GM12878 (cell line): Measurements from ENCODE around the gene ATXN1. TPM values are rescaled to one million over a fixed set of nuclear protein-coding genes. Genes with fewer than 3 reads are reported as not detected.

Experiments
- CHD2 ChIP-seq: IDR thresholded peaks from 2 replicates; pipeline ENCODE4 v1.6.1; 2011; ENCODE audit warnings: low read depth, low read length, improper control_type of control experiment, borderline replicate concordance
- CUX1 ChIP-seq: IDR thresholded peaks from 2 replicates; pipeline ENCODE4 v1.6.1; 2012; ENCODE audit warnings: improper control_type of control experiment, low read depth, low read length; ENCODE audit not compliant: insufficient replicate concordance
- EED ChIP-seq: sonication (generic); IDR thresholded peaks from 2 replicates; pipeline ENCODE4 v1.6.1; 2016; ENCODE audit warnings: antibody characterized with exemption, low read depth
- HCFC1 ChIP-seq: fragments of 150-350 bp; IDR thresholded peaks from 2 replicates; pipeline ENCODE4 v1.6.1; 2014; ENCODE audit warnings: low read length
- IRF4 ChIP-seq: IDR thresholded peaks from 2 replicates; pipeline ENCODE4 v1.6.1; 2011; ENCODE audit warnings: low read depth, low read length
- IRF5 ChIP-seq: fragments of 450-650 bp; IDR thresholded peaks from 2 replicates; pipeline ENCODE4 v1.6.1; 2017; ENCODE audit warnings: borderline replicate concordance
- JUNB ChIP-seq: IDR thresholded peaks from 2 replicates; pipeline ENCODE4 v1.6.1; 2016; ENCODE audit warnings: antibody characterized with exemption, mild to moderate bottlenecking
- MAX ChIP-seq: IDR thresholded peaks from 2 replicates; pipeline ENCODE4 v1.6.1; 2012; ENCODE audit warnings: low read depth, low read length, improper control_type of control experiment
- NBN ChIP-seq: fragments of 450-650 bp; IDR thresholded peaks from 2 replicates; pipeline ENCODE4 v1.6.1; 2016
- PAX8 ChIP-seq: fragments of 450-650 bp; IDR thresholded peaks from 2 replicates; pipeline ENCODE4 v1.6.1; 2017; ENCODE audit warnings: mild to moderate bottlenecking, moderate library complexity
- POU2F2 ChIP-seq: IDR thresholded peaks from 3 replicates; pipeline ENCODE4 v1.6.1; 2011; ENCODE audit warnings: low read depth, mild to moderate bottlenecking, low read length, borderline replicate concordance
- RAD51 ChIP-seq: fragments of 450-650 bp; IDR thresholded peaks from 2 replicates; pipeline ENCODE4 v1.6.1; 2016; ENCODE audit warnings: moderate library complexity, mild to moderate bottlenecking, inconsistent platforms
- REST ChIP-seq: IDR thresholded peaks from 2 replicates; pipeline ENCODE4 v1.6.1; 2012; ENCODE audit warnings: mild to moderate bottlenecking, low read depth, low read length
- SREBF1 ChIP-seq: IDR thresholded peaks from 2 replicates; pipeline ENCODE4 v1.6.1; 2012; ENCODE audit warnings: mild to moderate bottlenecking, low read length
- STAT3 ChIP-seq: IDR thresholded peaks from 2 replicates; pipeline ENCODE4 v1.6.1; 2011; ENCODE audit warnings: low read depth, low read length, improper control_type of control experiment
- USF1 ChIP-seq: IDR thresholded peaks from 2 replicates; pipeline ENCODE4 v1.6.1; 2011; ENCODE audit warnings: borderline replicate concordance, low read depth, mild to moderate bottlenecking, moderate library complexity, mixed read lengths, low read length; ENCODE audit not compliant: insufficient read depth; ENCODE audit errors: extremely low read length
- ZNF207 ChIP-seq: fragments of 450-650 bp; IDR thresholded peaks from 2 replicates; pipeline ENCODE4 v1.6.1; 2014; ENCODE audit warnings: antibody characterized with exemption, mild to moderate bottlenecking, borderline replicate concordance
- polyA plus RNA-seq, 11 experiments: library from polyadenylated mRNA; depleted of rRNA in 4 of 11; unstranded in 6 of 11; stranded (reverse) in 5 of 11; fragments of >200 nt; fragmentation: Nextera tagmentation in 4 of 11; fragmentation: Illumina TruSeq in 1 of 11; extraction: Ambion mirVana in 4 of 11; extraction: Trizol in 1 of 11; gene quantifications; 1 replicate in 1 of 11; 2 replicates in 10 of 11; pipeline versions ENCODE4 v1.2.1 to v1.2.3, GENCODE V29; 2011 to 2016; ENCODE audit warnings: inconsistent platforms in 2 of 11, missing spikeins in 2 of 11, low read depth in 1 of 11
- total RNA-seq, 4 experiments: library from RNA; depleted of rRNA in 3 of 4; stranded (reverse); fragments of >200 nt in 3 of 4; fragmentation: Illumina TruSeq in 1 of 4; extraction: Trizol in 1 of 4; gene quantifications; 2 replicates each; pipeline versions ENCODE4 v1.2.1 to v1.2.3, GENCODE V29; 2013 to 2021

Gene ATXN1
- total and polyA plus RNA-seq, 10 of the 15 experiments (the other 5 are each of a cell fraction or from before 2014, with no cell fraction given) = 12.2 to 51.2 (median 20.5) TPM

- TF ChIP-seq MAX = no peak
- no peak for TF ChIP-seq PAX8
- no peak for TF ChIP-seq CUX1
- TF ChIP-seq REST = no peak
- 0 out of 2 replicates have a peak, but pooled peaks have one; percentile 36 for TF ChIP-seq SREBF1
- TF ChIP-seq NBN = 0 out of 2 replicates have a peak, but pooled peaks have one; percentile 42
- TF ChIP-seq ZNF207 = no peak; the same call in 1 of the 2 replicates
- peak; percentile 68 for TF ChIP-seq JUNB
- 0 out of 2 replicates have a peak, but pooled peaks have one; percentile 56 for TF ChIP-seq CHD2
- TF ChIP-seq IRF5 = no peak
- no peak for TF ChIP-seq USF1
- no peak for TF ChIP-seq HCFC1
- TF ChIP-seq RAD51 = no peak
- peak; percentile 82 for TF ChIP-seq EED
- no peak for TF ChIP-seq STAT3
- no peak; the same call in 2 of the 3 replicates for TF ChIP-seq POU2F2
- TF ChIP-seq IRF4 = peak; percentile 41; the same call in 1 of the 2 replicates
Observed at GRCh38 chr6:16684896-16685554, 76.2 kb downstream of the ATXN1 start (continued).
